ENCODE data around the gene ARHGAP24.
"Not testable (repeated sequence)": the region's sequence is repeated elsewhere in the genome, so short reads cannot be mapped to it uniquely, and the experiment has no call there.

Gene ARHGAP24

DNA sequence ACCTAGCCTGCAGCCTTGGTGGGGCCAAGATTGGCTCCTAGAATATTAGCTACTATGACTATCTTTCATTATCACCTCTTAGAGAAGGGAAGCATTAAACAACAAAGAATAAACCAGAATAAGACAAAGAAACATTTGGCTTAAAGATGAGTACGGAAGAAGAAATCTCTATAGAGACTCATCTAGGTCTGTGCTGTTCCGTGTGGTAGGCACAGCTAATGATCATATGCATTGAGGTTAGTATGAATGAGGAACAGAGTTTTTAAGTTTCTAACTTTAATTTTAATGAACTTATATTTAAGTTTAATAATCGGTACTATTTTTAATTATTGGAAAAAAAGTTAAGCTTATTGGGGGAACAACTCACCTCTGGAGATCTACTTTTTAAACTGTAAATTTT lies 24.6 kb downstream of the ARHGAP24 start:
- no peak overlapping the region for H3K27ac Mint-ChIP-seq
- H3K27me3 Mint-ChIP-seq = no peaks in the 10 kb centered on the region
- H3K9me3 Mint-ChIP-seq = no peaks in the 10 kb centered on the region
- no peak overlapping the region for H3K4me3 Mint-ChIP-seq
- H3K4me1 Mint-ChIP-seq = no peaks in the 10 kb centered on the region
- no peaks in the 10 kb centered on the region for H3K36me3 Mint-ChIP-seq

- Mint-ChIP-seq H3K9me3 (no peaks in the 10 kb centered on the region), H3K27ac (no peak overlapping the region), H3K36me3 (no peaks in the 10 kb centered on the region), H3K4me3 (no peak overlapping the region), H3K27me3 (no peaks in the 10 kb centered on the region), H3K4me1 (no peaks in the 10 kb centered on the region)
These were observed 25.3 kb downstream of the ARHGAP24 start for GRCh38 chr4:85500110-85500867.

GRCh38 chr4:85501145-85501544 lies 26.2 kb downstream of the ARHGAP24 start:
- not testable (repeated sequence) for H3K27ac Mint-ChIP-seq, H3K4me3 Mint-ChIP-seq, H3K4me1 Mint-ChIP-seq, H3K36me3 Mint-ChIP-seq, H3K27me3 Mint-ChIP-seq, H3K9me3 Mint-ChIP-seq

DNA sequence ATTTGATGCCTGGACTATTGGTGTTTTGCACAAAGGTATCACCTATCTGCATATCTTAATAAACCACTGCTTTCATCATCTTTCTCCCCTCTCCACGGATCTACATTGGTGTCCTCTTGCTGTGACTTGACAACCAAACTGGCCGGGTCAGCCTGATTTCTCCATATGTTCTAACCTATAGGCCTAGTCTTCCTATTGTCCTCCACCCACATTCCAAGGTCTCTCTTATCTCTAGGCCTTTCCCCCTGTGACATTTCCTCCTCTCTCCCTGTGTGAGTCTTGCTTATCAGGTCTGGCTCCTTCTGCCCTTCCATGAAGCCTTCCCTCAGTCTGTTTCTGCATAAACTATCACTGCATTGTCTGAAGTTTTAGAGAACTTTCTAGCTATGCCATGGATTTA lies 33.7 kb downstream of the ARHGAP24 start:
- Mint-ChIP-seq H3K4me1 (no peaks in the 10 kb centered on the region), H3K9me3 (peaks cover 3% of the 10 kb centered on the region), H3K27me3 (no peaks in the 10 kb centered on the region), H3K36me3 (no peaks in the 10 kb centered on the region), H3K4me3 (no peak overlapping the region), H3K27ac (peak overlapping the region; percentile 15)

- Mint-ChIP-seq H3K27ac (no peak overlapping the region), H3K4me3 (no peak overlapping the region), H3K9me3 (peaks cover 5% of the 10 kb centered on the region), H3K36me3 (no peaks in the 10 kb centered on the region), H3K27me3 (no peaks in the 10 kb centered on the region), H3K4me1 (no peaks in the 10 kb centered on the region)
These were observed 35.1 kb downstream of the ARHGAP24 start for GRCh38 chr4:85509882-85510631.

DNA sequence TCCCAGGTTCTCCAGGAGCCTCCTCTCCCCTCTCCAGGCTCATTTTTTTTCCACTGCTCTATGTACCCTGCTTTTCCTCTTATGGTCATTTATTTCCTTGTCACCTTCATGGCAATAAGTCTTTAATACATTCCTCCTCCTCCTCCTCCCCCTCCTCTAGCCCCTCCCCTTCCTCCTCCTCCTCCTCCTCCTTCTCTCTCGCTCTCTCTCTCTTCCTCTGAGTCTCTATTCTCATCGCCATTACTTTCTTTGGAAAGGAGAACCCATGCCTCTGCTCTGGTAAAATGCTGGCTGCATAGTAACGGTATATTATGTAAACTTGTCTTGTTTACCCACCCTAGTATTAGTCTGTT lies 35.7 kb downstream of the ARHGAP24 start:
- Mint-ChIP-seq H3K9me3 (peaks cover 5% of the 10 kb centered on the region), H3K27ac (no peak overlapping the region), H3K4me1 (no peaks in the 10 kb centered on the region), H3K27me3 (no peaks in the 10 kb centered on the region), H3K4me3 (no peak overlapping the region), H3K36me3 (no peaks in the 10 kb centered on the region)

GRCh38 chr4:85512446-85513205 lies 37.7 kb downstream of the ARHGAP24 start:
- H3K4me1 Mint-ChIP-seq = no peaks in the 10 kb centered on the region
- no peak overlapping the region for H3K4me3 Mint-ChIP-seq
- H3K36me3 Mint-ChIP-seq = no peaks in the 10 kb centered on the region
- H3K27me3 Mint-ChIP-seq = no peaks in the 10 kb centered on the region
- no peak overlapping the region for H3K27ac Mint-ChIP-seq
- peaks cover 5% of the 10 kb centered on the region for H3K9me3 Mint-ChIP-seq

- H3K27ac Mint-ChIP-seq = no peak overlapping the region
- no peaks in the 10 kb centered on the region for H3K36me3 Mint-ChIP-seq
- H3K9me3 Mint-ChIP-seq = peaks cover 5% of the 10 kb centered on the region
- H3K4me1 Mint-ChIP-seq = no peaks in the 10 kb centered on the region
- H3K4me3 Mint-ChIP-seq = no peak overlapping the region
- no peaks in the 10 kb centered on the region for H3K27me3 Mint-ChIP-seq
These were observed 39.2 kb downstream of the ARHGAP24 start for GRCh38 chr4:85514117-85514516.

DNA sequence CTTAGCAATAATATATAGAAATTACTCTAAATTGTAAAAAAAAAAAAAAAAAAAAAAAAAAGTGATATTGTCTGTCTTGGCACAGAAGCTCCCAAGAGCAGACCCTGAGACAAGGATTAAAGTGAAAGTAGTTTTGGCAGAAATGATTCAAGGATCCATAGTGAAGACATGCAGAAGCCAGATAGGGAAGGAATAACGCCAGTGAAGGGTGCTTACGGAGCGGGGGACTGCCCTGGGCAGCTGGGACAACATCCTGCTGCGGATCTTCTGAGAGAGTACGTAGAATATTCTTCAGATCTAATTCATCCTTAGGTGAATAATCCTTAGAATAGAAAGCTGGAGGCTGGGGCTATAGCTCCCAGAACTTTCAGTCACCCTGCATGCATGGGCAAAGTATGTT lies 39.8 kb downstream of the ARHGAP24 start:
- H3K4me1 Mint-ChIP-seq = no peaks in the 10 kb centered on the region
- no peak overlapping the region for H3K4me3 Mint-ChIP-seq
- H3K27me3 Mint-ChIP-seq = no peaks in the 10 kb centered on the region
- H3K9me3 Mint-ChIP-seq = peaks cover 5% of the 10 kb centered on the region
- no peaks in the 10 kb centered on the region for H3K36me3 Mint-ChIP-seq
- no peak overlapping the region for H3K27ac Mint-ChIP-seq

- H3K36me3 Mint-ChIP-seq = no peaks in the 10 kb centered on the region
- no peaks in the 10 kb centered on the region for H3K27me3 Mint-ChIP-seq
- H3K4me3 Mint-ChIP-seq = no peak overlapping the region
- H3K4me1 Mint-ChIP-seq = no peaks in the 10 kb centered on the region
- H3K9me3 Mint-ChIP-seq = peaks cover 5% of the 10 kb centered on the region
- H3K27ac Mint-ChIP-seq = no peak overlapping the region
These were observed 40.8 kb downstream of the ARHGAP24 start for GRCh38 chr4:85515701-85516100.

- not testable (repeated sequence) for H3K9me3 Mint-ChIP-seq, H3K27ac Mint-ChIP-seq, H3K27me3 Mint-ChIP-seq, H3K4me3 Mint-ChIP-seq, H3K4me1 Mint-ChIP-seq, H3K36me3 Mint-ChIP-seq
These were observed 43.6 kb downstream of the ARHGAP24 start for GRCh38 chr4:85518526-85518925.

DNA sequence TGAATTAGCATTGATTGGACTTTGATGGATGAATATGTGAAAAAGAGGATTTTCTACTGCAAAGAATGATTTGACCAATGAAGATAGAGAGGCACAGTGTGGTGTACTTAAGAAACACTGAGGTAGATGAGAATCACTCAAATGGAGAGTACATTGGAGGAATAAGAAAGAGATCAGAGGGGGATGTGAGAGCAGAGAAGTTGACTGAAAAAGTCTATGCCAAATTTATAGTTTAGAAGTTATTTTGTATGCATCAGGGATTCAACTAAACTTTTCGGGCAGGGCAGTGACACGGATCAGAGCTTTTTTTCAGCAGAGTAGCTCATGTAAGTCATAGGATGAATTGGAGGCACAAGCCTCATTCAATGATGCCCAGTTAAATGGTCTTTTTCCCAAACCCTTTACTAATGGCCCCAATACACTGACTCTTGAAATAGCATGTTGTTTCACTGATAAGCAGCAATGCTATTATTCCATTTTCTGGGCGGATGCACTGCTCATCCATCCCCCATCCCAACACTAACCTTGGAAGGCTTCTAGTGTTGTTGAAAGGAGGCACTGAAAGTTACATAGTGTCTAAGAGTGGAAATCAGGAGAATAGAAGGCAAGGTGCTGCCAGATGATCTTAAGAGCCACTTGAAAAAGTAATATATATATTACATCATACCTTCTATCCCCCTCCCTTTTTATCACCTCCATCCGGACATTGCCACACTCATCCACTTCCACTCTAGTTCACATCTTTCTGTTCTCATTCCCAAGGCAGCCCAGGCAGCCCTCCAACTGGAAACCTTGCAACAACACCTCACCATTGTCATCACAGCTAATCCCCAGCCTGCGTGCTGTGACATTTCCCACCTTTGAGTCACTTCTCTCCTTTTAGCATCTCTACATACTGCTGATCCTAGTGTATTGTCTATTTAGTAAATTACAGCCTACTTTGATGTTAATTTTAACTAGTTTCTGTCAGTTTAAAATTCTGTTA lies 46.1 kb downstream of the ARHGAP24 start:
- Mint-ChIP-seq H3K36me3 (no peaks in the 10 kb centered on the region), H3K27me3 (no peaks in the 10 kb centered on the region), H3K27ac (no peak overlapping the region)

DNA sequence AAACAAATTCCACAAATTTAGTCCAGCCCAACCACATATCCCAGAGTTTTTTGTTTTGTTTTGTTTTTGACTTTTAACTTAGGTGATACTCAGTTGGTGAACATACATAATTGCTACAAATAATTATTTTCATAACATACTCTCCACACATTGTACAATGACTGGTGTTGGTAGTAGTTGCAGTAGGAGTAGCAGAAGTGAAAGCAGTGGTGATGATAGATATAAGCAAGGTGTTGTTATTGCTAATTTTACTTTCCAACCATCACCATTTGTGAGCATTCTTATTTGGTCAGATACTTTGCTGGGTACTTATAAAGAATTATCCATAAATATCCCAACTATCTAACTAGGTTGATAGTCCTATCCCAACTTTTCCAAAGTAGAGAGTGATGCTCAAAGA lies 47.3 kb downstream of the ARHGAP24 start:
- Mint-ChIP-seq H3K27ac (no peak overlapping the region), H3K9me3 (no peaks in the 10 kb centered on the region), H3K4me1 (no peaks in the 10 kb centered on the region), H3K4me3 (no peak overlapping the region), H3K27me3 (no peaks in the 10 kb centered on the region), H3K36me3 (no peaks in the 10 kb centered on the region)

More for the DNA sequence above, 46.1 kb downstream of the ARHGAP24 start:
- H3K9me3 Mint-ChIP-seq = no peaks in the 10 kb centered on the region
- no peak overlapping the region for H3K4me3 Mint-ChIP-seq
- no peaks in the 10 kb centered on the region for H3K4me1 Mint-ChIP-seq

DNA sequence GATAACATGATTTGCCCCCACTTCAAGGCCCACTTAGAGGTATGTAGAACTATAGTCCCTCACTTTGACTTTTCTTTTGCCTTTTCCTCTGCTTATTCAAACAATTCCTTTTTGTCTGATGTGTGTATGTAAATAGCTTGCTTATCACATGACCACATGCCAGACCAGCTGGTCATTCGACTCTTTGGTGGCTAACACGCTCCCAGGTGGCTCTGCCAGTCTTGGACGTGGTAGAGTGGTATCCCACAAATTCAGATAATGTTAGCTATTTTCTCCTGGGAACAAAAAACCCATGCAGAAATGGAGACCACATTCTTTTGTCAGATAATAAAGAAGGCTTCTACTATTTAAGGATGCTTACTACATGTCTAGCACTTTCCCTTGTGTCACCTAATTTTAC lies 47.9 kb downstream of the ARHGAP24 start:
- Mint-ChIP-seq H3K27ac (no peak overlapping the region), H3K9me3 (no peaks in the 10 kb centered on the region), H3K4me3 (no peak overlapping the region)

GRCh38 chr4:85527815-85528214 lies 52.9 kb downstream of the ARHGAP24 start:
- no peak overlapping the region for H3K27ac Mint-ChIP-seq
- H3K27me3 Mint-ChIP-seq = no peaks in the 10 kb centered on the region
- H3K9me3 Mint-ChIP-seq = no peaks in the 10 kb centered on the region
- H3K4me3 Mint-ChIP-seq = no peak overlapping the region
- H3K36me3 Mint-ChIP-seq = no peaks in the 10 kb centered on the region
- no peaks in the 10 kb centered on the region for H3K4me1 Mint-ChIP-seq

More for the DNA sequence above, 47.9 kb downstream of the ARHGAP24 start:
- Mint-ChIP-seq H3K27me3 (no peaks in the 10 kb centered on the region), H3K36me3 (no peaks in the 10 kb centered on the region), H3K4me1 (no peaks in the 10 kb centered on the region)

Data from activated naive CD4-positive, alpha-beta T cell treated with anti-CD3 and anti-CD28 coated beads, Interleukin-2, amount 50 U/mL, for 24 hours (primary cell).